ENCODE results near the gene MRPL32.

MRPL32 gene

DNA sequence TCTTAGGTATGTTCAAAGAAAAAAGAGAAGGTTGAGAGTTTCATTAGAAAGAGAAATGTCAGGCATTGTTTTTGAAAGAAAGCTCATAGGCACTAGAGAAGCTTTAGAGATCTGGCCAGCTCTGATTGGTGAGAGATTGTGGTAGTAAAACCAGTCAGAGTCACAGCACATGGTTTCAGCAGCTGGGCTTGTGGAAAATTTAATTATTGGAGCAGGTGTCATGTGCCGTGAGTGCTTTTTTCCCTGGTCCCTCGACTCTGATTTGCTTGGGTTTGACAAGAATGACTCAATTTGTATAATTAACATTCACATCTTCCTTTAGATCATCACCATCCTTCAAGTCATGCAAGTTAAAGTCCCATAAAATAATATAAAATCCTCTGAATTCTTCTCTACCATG, 35.2 kb downstream of the MRPL32 start:
- no peak for DNase-seq

DNA sequence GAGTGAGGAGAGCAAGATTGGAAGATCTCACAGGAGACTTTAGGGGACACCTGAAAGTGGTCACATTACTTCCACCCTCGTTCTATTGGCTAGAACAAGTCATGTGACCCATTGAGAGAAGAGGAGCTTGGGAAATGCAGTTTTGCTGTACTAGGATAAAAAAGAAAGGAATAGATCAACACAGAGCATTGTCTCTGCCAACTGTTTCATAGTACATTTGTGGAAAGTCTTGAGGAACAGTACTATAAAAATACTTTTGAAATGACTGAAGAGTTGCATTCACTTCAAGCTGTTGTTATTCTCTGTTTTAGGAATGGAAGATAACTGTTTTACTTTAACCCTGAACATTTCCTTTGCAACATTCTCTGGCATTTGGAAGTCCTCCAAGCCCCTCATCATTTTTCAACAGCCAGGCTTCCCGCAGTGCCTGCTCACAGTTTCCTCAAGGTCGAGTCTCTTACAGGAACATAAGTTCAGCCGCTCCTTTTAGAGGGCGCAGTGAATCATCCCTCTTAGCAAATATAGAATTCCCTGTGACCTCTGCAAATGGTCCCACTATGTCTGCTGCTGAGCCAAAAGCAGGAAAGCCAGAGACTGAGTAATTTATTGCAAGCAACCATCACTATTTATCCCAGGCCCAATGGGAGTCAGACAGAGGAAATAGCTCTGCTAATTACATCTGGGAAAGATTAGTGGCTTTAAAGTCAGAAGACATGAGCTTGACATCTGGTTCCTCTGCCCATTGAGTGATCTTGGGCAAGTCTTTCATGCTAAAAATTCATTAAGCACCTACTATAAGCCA, 40.7 kb downstream of the MRPL32 start:
- no peak for DNase-seq

DNA sequence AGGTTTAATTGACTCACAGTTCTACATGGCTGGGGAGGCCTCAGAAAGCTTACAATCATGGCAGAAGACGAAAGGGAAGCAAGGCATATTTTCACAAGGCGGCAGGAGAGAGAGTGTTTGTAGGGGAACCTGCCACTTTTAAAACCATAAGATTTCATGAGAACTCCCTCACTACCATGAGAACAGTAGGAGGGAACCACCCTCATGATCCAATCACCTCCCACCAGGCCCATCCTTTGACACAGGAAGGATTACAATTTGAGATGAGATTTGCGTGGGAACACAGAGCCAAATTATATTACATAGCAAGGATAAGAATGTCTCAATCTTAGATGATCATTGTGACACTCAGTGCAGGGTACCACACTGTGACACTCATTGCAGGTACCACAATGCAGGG, 44.2 kb downstream of the MRPL32 start:
- no peak for DNase-seq

DNA sequence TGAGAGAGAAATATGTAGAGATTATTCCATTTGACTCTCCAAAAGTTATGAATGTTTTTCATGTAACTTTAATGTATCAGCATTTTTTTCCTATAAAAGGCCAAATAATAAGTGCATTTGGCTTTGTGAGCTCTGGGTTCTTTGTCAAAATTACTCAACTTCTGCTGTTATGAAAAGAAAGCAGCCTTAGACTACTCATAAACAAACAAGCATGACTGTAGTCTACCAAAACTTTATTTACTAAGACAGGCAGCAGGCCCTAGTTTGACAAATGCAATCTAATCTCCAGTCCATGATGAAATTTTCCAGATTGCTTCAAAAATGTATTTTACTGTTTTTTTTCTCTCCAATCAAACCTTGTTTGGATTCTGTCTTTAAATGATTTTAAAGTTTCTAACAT, 46.3 kb downstream of the MRPL32 start:
- DNase-seq = no peak

DNA sequence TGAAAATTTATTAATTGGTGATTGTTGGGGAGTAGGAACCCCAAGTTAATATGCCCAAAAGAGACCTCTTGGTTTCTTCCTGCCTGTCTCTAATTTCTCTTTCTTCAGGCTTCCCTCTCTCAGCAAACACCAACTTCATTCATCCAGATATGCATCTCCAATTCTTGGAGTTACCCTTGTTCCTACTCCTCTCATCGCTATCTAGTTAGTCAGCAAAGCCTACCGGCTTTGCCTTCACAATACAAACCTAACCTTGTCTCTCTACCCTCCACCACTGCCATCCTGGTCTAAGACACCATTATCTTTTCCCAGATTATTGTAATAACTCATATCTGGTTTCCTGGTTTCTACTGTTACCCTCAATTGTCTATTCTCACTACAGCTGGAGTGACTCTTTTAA, 47.9 kb downstream of the MRPL32 start:
- no peak for DNase-seq

DNA sequence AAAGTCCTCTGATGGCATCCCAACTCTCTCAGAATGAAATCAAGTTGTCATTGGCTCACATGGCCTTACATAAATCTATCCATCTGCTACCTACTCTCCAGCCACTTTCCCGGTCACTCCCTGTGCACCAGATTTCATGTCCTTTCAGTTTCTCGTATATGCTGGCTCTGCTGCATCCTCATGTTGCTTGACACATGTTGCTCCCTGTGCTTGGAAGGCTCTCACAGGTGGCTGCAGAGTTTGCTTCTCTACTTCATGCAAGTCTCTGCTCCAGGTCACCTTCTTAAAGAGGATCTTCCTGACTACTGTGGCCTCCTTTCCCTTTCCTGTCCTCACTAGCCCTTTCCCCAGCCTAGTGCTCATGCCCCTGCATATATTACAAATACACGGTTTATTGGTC, 48.3 kb downstream of the MRPL32 start:
- no peak for DNase-seq

DNA sequence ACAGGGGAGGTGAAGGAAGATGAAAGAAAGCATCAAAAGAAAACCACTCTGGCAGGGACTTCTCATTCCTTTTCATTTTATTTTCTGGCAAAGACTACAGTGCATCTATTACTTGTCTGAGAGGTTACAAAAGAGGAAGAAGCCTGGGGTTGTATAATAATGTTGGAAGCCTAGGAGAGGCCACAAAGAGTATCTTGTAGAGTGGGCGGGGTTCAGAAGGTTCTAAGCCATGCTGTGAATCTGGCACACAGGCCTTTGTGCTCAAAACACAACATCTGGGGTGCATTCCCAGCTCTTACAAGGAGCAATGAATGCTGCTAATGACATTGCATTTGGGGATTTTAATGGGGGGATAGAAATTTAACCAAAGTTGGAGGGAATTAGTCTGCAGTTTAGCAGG, 49.4 kb downstream of the MRPL32 start:
- no peak for DNase-seq

DNA sequence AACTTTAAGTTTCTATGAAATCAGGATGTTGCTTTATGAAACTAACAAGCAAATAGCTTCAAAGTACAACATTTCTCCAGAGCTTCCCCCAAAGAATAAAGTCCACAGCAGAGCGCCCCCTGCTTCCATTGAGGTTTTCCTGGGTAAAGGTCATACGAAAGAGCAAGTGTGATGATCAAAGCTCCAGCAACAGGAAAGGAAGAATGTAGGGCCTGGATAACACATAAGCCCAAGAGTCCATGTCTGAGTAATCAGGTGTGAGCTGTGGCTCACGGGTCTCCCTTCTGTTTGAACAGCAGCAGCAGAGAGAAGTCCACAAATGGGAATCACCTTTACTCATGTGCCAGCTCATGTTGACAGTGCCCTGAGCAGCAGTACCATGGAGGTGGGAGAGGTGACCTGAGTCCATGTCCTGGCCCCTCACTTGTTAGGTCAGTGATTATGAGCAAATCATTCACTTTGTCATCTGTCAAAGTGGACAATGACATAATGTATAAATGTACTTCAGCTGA, 50.5 kb downstream of the MRPL32 start:
- no peak for DNase-seq

DNA sequence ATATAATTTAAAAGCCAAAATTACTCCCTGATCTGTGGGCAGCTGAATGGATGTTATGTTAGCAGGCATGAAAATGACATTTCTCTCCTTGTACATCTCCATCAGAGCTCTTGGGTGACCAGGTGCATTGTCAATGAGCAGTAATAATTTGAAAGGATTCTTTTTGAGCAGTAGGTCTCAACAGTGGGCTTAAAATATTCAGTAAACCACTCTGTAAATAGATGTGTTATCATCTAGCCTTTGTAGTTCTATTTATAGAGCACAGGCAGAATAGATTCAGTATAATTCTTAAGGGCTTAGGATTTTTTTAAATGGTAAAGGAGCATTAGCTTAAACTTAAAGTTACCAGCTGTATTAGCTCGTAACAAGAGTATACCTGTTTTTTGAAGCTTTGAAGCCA, 52.0 kb downstream of the MRPL32 start:
- no peak for DNase-seq

DNA sequence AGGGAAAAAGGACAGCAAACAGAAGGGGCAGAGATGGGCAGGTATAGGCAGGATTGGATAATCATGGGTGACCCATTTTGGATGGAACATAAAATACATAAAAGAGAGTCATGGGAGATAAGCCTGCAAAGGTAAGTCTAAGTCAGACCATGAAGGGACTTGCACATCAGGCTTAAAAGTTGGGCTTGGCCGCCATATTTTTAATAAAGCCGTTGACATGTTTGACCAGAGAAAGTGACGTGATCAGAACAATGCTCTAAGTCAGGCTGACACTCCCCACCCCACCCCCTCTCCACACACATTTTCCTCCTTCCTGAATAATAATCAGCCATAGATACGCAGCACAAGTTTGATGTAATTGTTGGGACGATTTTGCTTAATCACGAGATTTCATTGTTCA, 54.0 kb downstream of the MRPL32 start:
- no peak for DNase-seq

DNA sequence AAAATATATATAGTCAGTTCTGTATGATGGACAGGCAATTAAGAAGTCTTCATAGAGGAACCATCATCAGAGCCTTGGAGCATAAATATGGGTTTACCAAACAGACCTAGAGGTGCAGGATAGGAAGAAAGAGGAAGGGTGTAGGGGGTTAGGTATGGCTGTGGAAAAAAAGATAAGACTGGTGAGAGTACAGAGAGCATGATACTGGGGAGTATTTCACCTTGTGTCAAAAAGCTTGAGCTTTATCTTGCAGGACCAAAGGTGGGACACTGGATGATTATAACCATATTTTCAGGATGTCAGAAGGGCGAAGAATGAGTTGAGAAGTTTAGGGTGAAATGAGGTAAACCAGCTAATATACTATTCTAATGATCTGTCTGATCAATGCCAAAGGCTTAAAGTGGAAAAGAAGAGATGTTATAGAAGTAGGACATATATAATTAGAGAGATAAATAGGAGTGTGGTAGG, 54.6 kb downstream of the MRPL32 start:
- DNase-seq = no peak

Measured in central memory CD4-positive, alpha-beta T cell (primary cell).